Neuronal stem cell (in vitro differentiated cells): ENCODE measurements around the gene HIKESHI. TPM values are rescaled to one million over a fixed set of nuclear protein-coding genes. Genes with fewer than 3 reads are reported as not detected.

Experiments
- small RNA-seq: library from polyadenylated mRNA; stranded (forward); fragments of <200 nt; extraction: miRNeasy Mini kit (QIAGEN cat#:217004); gene quantifications from one replicate; pipeline ENCODE3, GENCODE V24; 2013; ENCODE audit not compliant: insufficient read depth

The HIKESHI gene

Small RNAs within 50 kb of the gene (small RNA-seq; reads per million reads assigned to genes)
- not detected for gene RN7SL225P
